Measurements from ENCODE around the gene CENPF.
"Not testable (repeated sequence)": the region's sequence is repeated elsewhere in the genome, so short reads cannot be mapped to it uniquely, and the experiment has no call there.

DNA sequence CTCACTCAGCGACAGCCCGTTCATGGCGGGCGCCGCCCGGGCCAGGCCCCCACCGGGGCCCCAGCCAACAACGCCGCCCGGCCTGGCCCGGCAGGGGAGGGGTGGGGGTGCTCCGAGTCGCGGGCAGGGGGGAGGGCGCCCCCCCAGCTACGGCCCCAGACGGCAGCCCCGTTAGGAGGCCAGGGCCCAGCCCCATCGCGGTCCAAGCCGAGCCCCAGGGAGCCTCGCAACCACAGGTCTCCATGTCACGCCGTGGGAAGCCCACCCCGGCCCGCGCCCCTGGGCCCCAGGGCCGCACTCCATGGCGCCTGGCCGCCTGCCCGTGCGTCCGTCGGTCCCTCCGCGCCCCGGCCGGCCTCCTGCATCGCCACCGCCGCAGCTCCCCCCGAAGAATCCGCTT lies 5.8 kb downstream of the CENPF start:
- TF ChIP-seq, protein P1, sequence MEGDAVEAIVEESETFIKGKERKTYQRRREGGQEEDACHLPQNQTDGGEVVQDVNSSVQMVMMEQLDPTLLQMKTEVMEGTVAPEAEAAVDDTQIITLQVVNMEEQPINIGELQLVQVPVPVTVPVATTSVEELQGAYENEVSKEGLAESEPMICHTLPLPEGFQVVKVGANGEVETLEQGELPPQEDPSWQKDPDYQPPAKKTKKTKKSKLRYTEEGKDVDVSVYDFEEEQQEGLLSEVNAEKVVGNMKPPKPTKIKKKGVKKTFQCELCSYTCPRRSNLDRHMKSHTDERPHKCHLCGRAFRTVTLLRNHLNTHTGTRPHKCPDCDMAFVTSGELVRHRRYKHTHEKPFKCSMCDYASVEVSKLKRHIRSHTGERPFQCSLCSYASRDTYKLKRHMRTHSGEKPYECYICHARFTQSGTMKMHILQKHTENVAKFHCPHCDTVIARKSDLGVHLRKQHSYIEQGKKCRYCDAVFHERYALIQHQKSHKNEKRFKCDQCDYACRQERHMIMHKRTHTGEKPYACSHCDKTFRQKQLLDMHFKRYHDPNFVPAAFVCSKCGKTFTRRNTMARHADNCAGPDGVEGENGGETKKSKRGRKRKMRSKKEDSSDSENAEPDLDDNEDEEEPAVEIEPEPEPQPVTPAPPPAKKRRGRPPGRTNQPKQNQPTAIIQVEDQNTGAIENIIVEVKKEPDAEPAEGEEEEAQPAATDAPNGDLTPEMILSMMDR (IDR thresholded peaks at IDR 0.05): not testable (repeated sequence)
- TF ChIP-seq POLR2A (IDR thresholded peaks at IDR 0.05): not testable (repeated sequence)

All from prostate gland (tissue), 2 donors.